Dermis microvascular lymphatic vessel endothelial cell (primary cell): ENCODE measurements around the gene TEX36. TPM values are rescaled to one million over a fixed set of nuclear protein-coding genes. Genes with fewer than 3 reads are reported as not detected.
"Not testable (repeated sequence)": the region's sequence is repeated elsewhere in the genome, so short reads cannot be mapped to it uniquely, and the experiment has no call there.

ENCODE experiments used
- DNase-seq, 2 donors: peaks; one replicate each; pipeline versions ENCODE4 v3.0.0 to v3.0.0-alpha.2; 2010; ENCODE audit warnings: low read depth in 2 of 2
- total RNA-seq: library from RNA; depleted of rRNA; stranded (reverse); fragments of >200 nt; gene quantifications from 2 replicates; pipeline ENCODE4 v1.2.1, GENCODE V29; 2014

The TEX36 gene
- not detected in 2 replicates for total RNA-seq

GRCh38 chr10:125683063-125683462, at the start of gene TEX36:
TEX36 (minus strand) TSS chr10:125683163; CDS start chr10:125682989, 174 bp downstream.
- no peak for DNase-seq

GRCh38 chr10:125727436-125727835, 44.5 kb upstream of the TEX36 start:
- no peak for DNase-seq

- DNase-seq: no peak
Observed at GRCh38 chr10:125726914-125727313, 44.0 kb upstream of the TEX36 start.

- peak; percentile 46 to 52 for DNase-seq
Observed at GRCh38 chr10:125722811-125723210, 39.8 kb upstream of the TEX36 start.

- no peak for DNase-seq
Observed at GRCh38 chr10:125721035-125721434, 38.1 kb upstream of the TEX36 start.

- peak in 1 of 2 donors; percentile 8 for DNase-seq
Observed at GRCh38 chr10:125720002-125720382, 37.0 kb upstream of the TEX36 start.

GRCh38 chr10:125719173-125720001, 36.4 kb upstream of the TEX36 start, which contains the start of gene EDRF1:
EDRF1 (plus strand) TSS chr10:125719709; CDS start chr10:125719808, 99 bp downstream.
- DNase-seq: peak; percentile 97 to 99

GRCh38 chr10:125714728-125715127, 31.8 kb upstream of the TEX36 start:
- DNase-seq: not testable (repeated sequence)

GRCh38 chr10:125711110-125711750, 28.3 kb upstream of the TEX36 start:
- no peak for DNase-seq

- DNase-seq: no peak
Observed at GRCh38 chr10:125709553-125710474, 26.9 kb upstream of the TEX36 start.

GRCh38 chr10:125708971-125709503, 26.1 kb upstream of the TEX36 start:
- DNase-seq: no peak

- peak in 1 of 2 donors; percentile 7 for DNase-seq
Observed at GRCh38 chr10:125707541-125708468, 24.8 kb upstream of the TEX36 start.

GRCh38 chr10:125700355-125700911, 17.5 kb upstream of the TEX36 start:
- DNase-seq: peak; percentile 26 to 34

GRCh38 chr10:125699562-125700143, 16.7 kb upstream of the TEX36 start:
- DNase-seq: no peak

GRCh38 chr10:125698481-125698998, 15.6 kb upstream of the TEX36 start:
- no peak for DNase-seq

- DNase-seq: not testable (repeated sequence)
Observed at GRCh38 chr10:125696884-125697283, 13.9 kb upstream of the TEX36 start.

- DNase-seq: peak in 1 of 2 donors; percentile 35
Observed at GRCh38 chr10:125694883-125695282, 11.9 kb upstream of the TEX36 start.

GRCh38 chr10:125693524-125693847, 10.5 kb upstream of the TEX36 start:
- no peak for DNase-seq
